Kidney tubule cell (primary cell): Measurements from ENCODE around the gene AOC3.
A peak's percentile ranks its signal among the peaks of the same experiment; 100 is the strongest.
"Not testable (repeated sequence)": the region's sequence is repeated elsewhere in the genome, so short reads cannot be mapped to it uniquely, and the experiment has no call there.

Experiments used
- DNase-seq: peaks from one replicate; pipeline ENCODE4 v3.0.0-alpha.2; 2018; ENCODE audit warnings: low spot score

The AOC3 gene

DNA sequence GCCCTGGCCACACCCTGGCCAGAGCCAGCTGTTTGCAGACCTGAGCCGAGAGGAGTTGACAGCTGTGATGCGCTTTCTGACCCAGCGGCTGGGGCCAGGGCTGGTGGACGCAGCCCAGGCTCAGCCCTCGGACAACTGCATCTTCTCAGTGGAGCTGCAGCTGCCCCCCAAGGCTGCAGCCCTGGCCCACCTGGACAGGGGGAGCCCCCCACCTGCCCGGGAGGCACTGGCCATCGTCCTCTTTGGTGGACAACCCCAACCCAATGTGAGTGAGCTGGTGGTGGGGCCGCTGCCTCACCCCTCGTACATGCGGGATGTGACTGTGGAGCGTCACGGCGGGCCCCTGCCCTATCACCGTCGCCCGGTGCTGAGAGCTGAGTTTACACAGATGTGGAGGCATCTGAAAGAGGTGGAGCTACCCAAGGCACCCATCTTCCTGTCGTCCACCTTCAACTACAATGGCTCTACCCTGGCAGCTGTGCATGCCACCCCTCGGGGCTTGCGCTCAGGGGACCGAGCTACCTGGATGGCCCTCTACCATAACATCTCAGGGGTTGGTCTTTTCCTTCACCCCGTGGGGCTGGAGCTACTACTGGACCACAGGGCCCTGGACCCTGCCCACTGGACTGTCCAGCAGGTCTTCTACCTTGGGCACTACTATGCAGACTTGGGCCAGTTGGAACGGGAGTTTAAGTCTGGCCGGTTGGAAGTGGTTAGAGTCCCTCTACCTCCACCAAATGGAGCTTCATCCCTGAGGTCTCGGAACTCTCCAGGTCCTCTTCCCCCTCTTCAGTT lies 6.0 kb upstream of the AOC3 start:
- DNase-seq: no peak

- no peak for DNase-seq
Observed at GRCh38 chr17:42845556-42845917, 5.5 kb upstream of the AOC3 start.

DNA sequence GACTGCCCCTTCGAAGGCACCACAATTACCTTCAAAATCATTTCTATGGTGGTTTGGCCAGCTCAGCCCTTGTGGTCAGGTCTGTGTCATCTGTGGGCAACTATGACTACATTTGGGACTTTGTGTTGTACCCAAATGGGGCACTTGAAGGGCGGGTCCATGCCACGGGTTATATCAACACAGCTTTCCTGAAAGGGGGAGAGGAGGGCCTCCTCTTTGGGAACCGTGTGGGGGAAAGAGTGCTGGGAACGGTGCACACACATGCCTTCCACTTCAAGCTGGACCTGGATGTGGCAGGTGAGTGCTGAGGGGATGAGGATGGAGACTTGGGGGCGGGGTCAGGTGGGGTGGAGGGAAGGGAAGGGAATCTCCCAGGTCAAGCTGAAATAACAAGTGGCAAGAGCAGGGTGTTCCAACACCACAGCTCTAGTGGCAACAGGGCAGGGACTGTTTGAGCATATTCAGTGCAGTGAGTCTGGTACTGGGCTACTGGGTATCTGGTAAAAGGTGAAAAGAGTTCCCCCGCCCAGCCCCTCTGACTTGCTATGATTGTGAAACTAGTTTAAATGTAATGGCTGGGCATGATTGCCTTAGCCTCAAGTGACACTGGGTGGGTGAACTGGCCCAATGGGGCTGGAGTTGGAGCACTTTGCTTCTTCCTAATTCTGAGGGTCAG lies 4.9 kb upstream of the AOC3 start:
- peak; percentile 45 for DNase-seq

DNA sequence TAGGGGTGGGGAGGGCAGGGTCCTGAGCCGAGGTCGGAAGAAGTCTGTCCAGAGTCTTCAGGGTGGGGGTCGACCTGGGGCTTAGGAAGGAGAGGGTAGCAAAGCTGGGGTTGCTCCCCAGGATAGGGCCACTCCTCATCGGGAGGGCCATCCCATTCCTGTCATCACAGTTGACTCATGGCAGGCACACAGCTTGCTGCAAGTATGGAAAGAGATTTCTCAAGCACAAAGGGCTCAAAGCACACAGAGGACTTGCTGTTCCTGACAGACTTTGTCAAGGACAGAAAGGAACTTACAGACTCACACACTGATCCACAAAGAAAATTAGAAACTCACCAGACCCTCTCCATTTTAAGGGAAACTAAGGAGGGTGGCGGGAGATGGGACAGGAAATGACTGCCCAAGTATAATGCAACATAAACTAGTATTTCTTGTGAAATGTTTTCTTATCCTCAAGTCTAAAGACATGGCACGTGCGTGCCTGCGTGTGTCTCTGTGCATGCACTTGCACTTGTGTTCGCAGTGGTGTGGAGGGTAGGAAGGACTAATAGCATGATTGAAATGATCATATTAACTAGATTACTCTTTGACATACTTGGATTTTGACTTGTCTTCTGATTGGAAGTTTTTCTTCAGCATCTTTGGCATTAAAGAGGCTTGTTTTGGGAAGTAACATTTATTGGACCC lies 4.3 kb upstream of the AOC3 start:
- no peak for DNase-seq

- no peak for DNase-seq
Observed at GRCh38 chr17:42848093-42848492, 2.9 kb upstream of the AOC3 start.

DNA sequence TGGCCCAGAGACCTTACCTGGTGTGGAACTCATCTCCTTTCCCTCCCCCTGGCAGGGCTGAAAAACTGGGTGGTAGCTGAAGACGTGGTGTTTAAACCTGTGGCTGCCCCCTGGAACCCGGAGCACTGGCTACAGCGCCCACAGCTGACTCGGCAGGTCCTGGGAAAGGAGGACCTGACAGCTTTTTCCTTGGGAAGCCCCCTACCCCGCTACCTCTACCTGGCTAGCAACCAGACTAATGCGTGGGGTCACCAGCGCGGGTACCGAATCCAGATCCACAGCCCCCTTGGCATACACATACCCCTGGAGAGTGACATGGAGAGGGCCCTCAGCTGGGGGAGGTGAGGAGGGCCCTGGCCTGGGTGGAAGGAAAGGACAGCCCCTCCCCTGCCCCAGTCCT lies 2.0 kb upstream of the AOC3 start:
- DNase-seq: no peak

DNA sequence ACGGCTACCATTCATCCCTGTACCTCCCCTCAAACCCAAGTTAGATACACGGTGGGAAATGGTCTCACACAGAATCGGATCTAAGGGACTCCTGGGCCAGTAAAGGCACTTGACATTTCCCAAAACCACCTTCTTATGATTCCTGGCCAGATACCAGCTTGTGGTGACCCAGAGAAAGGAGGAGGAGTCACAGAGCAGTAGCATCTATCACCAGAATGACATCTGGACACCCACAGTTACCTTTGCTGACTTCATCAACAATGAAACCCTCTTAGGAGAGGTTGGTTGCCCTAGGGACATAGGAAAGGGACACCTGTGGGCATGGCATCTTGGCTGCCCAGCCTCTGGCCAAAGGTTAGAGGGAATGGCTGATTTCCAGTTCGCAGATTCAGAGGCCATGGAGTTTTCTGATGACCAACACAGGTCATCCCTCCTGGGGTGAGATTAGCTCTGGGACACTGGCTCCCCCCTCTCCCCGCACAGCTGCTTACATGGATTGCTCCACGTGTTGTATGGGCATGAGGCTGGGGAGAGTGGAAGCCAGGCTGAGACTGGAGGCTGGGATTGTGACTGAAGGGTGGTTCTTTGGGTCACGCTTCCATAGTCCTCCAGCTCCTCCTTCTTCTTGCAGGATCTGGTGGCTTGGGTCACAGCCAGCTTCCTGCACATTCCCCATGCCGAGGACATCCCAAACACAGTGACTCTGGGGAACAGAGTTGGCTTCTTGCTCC lies 1.4 kb upstream of the AOC3 start:
- DNase-seq: peak; percentile 58

- DNase-seq: not testable (repeated sequence)
Observed at GRCh38 chr17:42851371-42852240, 607 bp downstream of the AOC3 start.

GRCh38 chr17:42852351-42852750 lies 1.4 kb downstream of the AOC3 start:
- no peak for DNase-seq

DNA sequence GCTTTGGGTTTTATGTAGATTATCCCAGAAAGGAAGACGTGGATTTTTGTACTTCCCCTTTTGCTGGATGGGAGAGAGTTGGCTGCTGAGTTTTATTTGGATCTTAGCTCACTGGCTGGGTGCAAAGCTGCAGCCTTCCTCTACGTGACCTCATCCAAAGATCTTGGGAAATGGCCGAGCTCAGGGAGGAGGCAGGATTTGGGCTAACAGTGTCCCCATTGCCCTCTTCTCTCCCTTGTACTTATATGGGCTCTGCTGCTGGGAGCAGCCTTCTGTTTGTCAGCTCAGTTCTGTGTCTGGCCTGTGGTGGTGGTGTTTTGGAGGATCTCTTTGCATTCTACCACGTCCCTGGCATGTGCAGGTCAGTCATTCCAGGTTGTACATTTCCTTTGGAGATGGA lies 2.0 kb downstream of the AOC3 start:
- DNase-seq: no peak

- no peak for DNase-seq
Observed at GRCh38 chr17:42853597-42853967, 2.6 kb downstream of the AOC3 start.

DNA sequence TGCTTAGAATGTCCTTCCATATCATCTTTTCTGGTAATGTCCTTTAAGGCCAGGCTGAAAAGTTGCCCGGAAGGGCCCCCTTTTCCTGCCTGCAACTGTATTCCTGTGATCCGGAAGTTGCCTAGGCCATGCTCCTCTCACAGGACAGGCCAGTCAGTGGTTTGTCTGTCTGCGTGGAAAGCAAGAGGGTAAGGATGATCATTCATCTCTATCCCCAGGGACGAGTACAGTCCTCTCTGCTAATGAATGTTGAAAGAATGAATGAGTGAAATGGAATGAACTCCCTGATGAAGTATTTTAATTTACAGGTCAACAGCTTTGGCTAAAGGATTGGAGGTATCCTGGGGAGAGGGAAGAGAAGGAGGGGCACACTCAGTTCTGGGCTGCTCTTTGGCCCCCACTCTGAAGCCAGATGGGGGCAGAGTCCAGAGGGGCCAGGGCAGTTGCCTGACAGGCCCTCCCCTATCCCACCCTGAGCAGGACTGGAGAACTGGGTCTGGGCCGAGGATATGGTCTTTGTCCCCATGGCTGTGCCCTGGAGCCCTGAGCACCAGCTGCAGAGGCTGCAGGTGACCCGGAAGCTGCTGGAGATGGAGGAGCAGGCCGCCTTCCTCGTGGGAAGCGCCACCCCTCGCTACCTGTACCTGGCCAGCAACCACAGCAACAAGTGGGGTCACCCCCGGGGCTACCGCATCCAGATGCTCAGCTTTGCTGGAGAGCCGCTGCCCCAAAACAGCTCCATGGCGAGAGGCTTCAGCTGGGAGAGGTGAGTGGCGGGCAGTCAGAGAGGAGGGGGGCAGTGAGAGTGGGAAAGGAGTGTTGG lies 3.2 kb downstream of the AOC3 start:
- DNase-seq: no peak

GRCh38 chr17:42855048-42855596 lies 4.1 kb downstream of the AOC3 start:
- DNase-seq: no peak

DNA sequence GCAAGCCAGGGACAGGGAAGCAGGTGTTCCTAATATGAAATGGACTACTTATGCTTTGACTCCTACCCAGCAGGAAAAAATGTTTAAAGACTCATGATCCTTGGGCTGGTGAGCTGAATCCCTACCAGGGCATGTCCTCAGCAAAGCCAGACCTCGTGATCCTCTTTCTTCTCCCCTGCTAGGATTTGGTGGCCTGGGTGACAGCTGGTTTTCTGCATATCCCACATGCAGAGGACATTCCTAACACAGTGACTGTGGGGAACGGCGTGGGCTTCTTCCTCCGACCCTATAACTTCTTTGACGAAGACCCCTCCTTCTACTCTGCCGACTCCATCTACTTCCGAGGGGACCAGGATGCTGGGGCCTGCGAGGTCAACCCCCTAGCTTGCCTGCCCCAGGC lies 5.1 kb downstream of the AOC3 start:
- DNase-seq: not testable (repeated sequence)

GRCh38 chr17:42856516-42856915 lies 5.5 kb downstream of the AOC3 start:
- not testable (repeated sequence) for DNase-seq

DNA sequence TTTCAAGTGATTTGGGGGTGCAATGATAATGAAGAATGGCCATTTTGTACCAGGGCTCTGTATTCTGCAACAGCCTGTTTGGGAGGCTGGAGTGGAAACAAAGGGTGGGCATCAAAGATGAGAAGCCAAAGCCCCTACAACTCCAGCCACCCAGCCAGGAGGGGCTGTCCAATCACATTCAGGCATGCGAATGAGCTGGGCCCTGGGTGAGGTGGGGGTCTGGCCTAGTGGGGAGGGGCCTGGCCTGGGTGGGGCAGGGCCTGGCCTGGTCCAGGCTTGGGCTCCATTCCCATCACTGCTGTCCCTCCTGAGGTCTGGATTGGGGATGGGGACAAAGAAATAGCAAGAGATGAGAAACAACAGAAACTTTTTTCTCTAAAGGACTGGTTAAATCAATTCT lies 6.4 kb downstream of the AOC3 start:
- DNase-seq: no peak

DNA sequence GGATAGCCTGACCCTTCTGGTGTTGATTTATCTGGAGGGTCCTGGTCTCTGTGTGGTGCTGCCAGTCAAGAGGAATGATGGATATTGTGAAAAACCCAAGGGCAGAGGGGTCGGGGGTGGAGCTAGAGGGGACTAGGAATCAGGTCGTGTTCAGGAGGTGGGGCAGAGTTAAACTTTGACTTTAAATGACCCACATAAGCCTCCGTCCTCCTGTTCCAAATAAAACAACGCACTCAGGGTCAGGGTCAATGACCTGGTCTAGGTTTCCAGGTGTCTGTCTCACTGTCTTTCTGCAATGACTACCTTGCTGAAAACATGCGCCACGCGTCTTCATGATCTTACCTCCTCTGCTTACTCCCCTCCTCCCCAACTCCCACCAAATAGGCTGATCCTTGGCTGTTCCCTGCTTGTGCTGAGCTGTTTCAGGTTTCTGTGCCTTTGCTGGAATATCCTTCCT lies 14.7 kb downstream of the AOC3 start:
- no peak for DNase-seq

GRCh38 chr17:42866216-42866615 lies 15.2 kb downstream of the AOC3 start:
- no peak for DNase-seq

- no peak for DNase-seq
Observed at GRCh38 chr17:42866631-42867575, 15.9 kb downstream of the AOC3 start.
